Activated CD8-positive, alpha-beta memory T cell treated with anti-CD3 and anti-CD28 coated beads, Interleukin-2, amount 50 U/mL, for 24 hours (primary cell): ENCODE measurements around the gene TNFRSF25.

Source experiments
- DNase-seq: peaks from one replicate; pipeline ENCODE4 v3.0.0-alpha.2; 2020; ENCODE audit errors: extremely low read depth

TNFRSF25 gene, protein sequence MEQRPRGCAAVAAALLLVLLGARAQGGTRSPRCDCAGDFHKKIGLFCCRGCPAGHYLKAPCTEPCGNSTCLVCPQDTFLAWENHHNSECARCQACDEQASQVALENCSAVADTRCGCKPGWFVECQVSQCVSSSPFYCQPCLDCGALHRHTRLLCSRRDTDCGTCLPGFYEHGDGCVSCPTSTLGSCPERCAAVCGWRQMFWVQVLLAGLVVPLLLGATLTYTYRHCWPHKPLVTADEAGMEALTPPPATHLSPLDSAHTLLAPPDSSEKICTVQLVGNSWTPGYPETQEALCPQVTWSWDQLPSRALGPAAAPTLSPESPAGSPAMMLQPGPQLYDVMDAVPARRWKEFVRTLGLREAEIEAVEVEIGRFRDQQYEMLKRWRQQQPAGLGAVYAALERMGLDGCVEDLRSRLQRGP

DNA sequence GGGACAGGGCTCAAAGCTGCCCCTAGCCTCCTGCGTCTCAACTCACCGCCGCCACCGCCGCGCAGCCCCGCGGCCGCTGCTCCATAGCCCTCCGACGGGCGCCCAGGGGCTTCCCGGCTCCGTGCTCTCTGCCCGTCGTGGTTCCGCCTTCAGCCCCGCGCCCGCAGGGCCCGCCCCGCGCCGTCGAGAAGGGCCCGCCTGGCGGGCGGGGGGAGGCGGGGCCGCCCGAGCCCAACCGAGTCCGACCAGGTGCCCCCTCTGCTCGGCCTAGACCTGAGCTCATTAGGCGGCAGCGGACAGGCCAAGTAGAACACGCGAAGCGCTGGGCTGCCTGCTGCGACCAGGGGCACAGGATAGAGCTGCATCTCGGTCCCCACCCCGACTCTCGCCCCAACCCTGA, at the start of gene TNFRSF25:
Gene TNFRSF25, minus strand, starts transcription at position 151 of the 400 bp plus-strand sequence. Its CDS starts 66 bp downstream, at position 85.
- no peak for DNase-seq

DNA sequence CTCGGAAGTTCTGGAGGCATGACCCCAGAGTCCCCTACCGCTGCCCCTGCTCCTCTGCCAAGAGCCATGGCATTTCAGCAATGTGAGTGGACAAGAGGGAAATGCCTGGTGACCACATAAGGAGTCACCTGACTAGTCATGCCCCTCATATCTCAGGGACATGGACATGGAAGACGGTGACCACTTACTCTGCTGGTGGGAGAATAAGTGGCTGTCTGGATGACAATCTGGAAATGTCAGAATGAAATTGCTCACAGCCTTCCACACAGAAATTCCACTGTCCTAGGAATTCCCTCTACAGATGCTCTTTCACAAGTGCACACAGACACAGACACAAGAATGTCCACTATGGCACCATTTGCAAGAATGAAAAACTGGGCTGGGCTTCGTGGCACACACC, 49.8 kb upstream of the TNFRSF25 start:
- no peak for DNase-seq

DNA sequence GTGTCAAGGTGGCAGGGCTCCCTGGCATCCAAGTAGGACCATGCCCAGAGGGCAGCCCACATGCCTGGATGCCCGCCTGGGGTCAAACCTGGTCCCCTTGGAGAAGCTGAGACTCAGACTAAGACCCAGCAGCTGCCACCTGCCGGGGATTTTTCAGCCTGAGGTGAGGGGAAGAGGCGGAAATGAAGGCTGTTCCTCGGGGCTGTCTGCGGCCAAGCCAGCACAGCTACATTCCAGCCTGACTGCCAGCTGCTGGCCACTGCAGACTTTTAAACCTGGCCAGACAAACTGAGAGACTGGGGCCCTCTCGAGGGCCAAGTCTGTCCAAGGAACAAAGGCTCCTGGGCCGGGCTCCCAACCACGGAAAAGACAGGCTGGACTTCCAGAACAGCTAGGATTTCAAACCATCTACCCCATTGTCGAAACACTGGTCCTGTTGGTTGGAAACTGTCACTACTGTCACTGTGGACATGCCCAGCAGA, 47.4 kb upstream of the TNFRSF25 start:
- no peak for DNase-seq

DNA sequence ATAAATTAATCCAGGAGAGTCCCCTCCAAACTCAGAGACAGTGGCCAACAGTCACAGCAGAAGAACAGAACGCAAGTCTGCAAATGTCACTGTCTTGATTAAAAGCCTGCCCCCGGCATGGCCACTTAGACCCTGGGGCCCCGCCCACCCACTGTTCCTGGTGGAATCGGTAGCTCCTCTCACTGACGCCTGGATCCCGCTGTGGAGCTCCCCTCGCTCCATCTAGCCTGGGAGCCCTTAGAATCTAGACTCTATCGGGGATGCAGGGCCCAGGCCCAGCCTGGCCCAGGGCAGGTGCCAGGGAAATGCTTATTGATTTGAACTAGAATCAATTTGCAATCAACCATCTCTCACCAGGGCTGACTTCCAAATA, 46.9 kb upstream of the TNFRSF25 start:
- DNase-seq: no peak

DNA sequence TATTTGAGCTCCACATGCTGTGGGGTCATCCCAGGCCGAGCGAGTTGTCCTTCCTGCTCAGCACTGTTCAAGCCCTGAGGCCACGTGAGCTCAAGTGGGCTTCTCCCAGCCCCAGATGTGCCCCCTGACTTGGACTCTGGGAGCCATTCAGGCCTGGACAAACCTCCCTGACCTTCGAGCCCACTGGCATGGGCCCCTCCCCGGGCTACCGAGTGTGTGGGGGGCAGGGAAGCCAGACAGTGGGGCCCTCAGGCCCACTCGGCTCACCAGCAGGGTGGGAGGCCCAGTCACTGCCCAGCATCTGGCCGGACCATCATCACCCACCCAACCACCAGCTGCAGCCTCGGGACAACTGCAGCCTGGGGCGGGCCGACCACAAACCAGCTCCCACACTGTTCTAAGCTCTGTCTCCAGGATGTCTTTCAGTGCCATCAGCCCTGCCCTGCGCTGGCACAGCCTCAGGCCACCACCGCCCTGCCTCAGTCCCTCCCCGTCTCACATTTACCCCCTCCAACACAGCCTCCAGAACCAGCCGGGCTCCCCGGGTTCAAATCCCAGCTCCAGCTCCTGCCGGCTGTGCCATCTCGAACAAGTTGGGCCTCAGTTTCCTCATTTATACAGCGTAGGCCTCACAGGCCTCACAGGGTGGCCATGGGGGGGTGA, 46.4 kb upstream of the TNFRSF25 start:
- DNase-seq: no peak

DNA sequence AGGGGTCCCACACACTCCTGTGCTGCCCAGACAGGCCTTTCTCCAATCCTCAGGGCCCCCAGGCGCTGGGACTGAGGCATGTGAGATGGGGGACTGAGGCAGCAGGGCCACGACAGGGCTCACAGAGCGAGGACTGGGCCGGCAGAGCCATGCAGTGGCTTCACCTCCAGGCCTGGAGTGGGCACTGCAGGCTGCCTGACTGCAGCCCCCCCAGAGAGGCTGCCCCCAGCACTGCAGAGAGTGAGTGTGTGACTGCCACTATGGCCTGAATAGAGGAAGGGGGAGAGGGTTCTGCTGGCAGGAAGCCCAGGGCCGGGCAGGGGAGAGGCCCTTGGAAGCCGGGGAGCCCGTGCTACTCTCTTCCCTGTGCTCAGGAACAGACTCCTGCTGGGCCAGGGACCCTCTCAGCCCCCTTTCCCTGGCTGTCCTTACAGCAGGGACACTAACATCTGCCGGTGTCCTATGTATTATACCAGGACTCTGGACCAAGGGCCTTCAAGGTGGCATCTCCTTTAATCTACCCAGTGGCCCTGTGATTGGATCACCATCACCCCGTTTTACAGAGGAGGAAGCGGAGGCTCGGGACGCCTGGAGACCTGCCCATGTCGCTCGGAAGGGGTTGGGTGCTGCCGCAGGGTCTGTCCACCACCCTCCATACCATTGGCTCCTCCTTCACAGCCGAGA, 45.7 kb upstream of the TNFRSF25 start:
- DNase-seq: no peak

DNA sequence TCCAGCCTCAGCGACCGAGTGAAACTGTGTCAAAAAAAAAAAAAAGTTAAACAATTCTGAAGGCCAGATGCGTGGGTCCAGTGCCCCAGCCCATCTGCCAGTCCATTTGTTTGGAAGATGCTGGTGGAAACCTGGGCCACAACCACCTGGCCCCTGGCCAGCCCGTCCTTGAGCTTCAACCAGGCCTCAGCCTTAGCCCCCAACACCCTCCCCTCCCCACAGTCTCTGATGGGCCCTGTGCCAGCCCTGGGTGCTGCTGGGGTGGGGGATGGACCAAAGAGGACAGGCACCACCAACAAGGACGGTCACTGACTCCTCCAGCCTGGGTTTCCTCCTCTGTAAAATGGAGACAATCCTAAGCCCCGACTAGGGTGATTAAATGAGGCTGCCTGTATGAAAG, 45.1 kb upstream of the TNFRSF25 start:
- DNase-seq: no peak

DNA sequence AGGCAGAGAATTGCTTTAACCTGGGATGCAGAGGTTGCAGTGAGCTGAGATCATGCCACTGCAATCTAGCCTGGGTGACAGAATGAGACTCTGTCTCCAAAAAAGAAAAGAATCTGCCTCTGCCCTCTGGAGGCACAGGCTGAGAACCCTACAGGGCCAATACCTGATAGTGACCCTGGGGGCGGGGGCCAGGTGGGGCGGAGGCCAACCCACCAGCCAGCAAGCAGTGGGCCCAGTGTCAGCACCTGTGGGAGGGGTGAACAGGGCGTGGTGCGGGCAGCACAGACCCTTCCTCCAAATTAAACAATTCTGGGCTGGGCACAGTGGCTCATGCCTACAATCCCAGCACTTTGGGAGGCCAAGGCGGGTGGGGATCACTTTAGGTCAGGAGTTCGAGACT, 44.5 kb upstream of the TNFRSF25 start:
- DNase-seq: no peak

DNA sequence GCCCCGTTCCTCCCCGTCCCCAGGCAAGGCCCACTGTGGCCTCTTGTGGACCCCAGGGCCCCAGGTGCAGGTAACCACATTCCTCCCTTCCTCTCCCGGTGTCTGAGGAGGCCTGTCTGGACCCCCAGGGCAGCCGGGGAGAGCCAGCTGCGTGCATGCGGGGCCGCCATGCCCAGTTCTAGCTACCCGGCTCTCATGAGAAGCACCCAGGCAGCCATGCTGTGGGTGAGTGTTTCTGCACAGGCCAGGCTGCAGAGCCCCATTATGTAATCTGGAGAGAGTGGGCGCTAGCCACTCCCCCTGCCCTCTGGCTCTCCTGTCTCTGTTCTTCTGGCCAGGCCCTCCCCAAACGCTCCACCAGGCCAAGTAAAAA, 43.9 kb upstream of the TNFRSF25 start:
- DNase-seq: no peak

DNA sequence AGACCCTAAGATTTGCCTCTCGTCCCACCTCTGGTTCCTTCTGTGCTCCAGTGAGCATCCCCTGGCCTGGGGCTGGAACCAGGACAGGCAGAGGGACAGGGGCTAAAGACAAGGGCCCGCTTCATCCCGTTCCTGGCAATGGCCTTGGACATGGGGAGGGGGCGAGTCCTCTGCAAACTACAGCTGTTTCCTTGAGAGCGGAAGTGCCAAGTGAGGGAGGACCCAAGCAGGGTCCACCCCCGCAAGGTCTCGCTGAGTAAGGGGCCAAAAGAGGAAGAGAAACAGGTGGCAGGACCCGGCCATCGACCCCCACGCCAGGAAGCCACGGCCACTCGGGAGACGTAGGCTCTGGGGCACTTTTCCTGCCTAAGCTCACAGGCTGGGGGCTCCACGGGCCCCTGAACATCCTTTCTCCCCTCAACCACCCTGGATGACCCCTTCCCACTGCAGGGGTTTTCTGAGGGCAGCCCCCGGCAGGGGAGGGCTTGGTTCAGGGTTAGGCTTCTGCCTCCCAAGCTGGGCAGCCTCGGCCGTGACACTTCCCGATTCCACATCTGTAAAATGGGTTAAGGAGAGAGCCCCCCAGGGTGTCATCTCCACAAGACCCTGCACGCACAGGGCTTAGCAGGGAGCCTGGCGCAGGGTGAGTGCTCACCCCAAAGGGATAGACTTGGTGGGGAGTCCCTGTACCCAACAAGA, 43.4 kb upstream of the TNFRSF25 start:
- DNase-seq: no peak

DNA sequence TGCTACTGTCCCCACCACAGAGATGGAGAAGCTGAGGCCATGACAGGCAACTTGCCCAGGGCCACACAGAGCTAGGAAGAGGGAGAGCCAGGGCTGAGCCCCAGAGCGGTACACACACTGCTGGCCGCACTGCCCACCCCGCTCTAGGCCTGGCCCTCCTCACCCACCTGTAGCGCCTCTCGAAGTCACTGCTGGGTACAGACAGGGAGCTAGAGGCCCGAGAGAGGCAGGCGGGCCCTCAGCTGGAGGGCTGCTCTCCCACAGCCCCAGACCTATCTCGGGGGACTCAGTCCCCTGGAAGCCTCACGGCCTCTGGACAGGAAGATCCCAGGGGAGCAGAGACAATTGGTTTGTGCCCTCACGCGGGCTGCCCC, 42.8 kb upstream of the TNFRSF25 start:
- DNase-seq: no peak

DNA sequence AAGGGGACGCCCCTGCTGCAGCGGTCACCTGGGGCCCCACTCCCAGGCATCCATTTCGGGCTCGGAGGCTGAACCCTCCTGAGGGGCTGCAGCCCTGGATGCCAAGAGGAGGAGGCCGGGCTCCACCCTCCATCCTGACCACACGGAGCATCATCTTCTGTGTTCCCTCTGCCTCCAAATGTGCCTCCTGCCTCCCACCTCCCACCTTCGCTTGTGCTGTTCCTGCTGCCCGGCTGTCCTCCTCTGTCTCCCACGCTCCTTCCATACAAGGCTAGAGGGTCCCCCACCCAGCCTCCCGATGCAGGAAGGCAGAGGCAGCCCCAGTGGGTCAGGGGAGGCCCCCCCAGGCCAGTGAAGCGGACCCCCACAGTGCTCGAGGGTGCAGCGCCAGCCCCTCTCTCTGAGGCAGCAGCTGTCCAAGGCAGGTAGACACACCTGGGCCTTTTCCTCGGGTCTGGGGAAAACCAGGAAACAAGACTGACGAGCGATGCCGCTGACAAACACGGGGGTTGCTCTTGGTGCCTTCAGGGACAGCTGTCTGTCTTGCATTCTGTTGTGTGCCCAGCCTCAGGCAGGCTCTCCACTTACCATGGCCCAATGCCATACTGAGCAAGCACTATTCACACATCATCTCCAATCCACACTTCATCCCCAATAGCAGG, 42.3 kb upstream of the TNFRSF25 start:
- DNase-seq: no peak

DNA sequence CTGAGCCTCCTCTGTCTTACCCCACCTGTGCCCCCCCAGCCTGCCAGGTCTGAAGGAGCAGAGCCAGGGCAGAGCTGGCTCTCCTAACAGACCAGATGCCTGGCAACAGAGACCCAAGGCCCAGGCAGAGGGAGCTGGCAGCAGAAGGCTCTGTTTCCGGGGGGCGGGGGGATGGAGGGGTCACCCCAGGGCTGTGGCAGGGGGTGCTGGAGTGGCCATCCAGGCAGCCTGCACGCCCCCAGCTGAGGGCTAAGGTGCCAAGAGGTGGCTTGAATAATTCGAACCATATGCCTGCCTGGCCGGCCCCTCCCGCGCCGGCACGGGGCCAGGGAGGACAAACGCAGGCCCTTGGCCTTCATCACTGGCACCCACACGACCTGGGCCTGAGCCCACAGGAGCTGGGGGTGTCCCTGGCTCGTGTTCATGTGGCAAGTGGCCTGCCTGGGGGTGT, 41.5 kb upstream of the TNFRSF25 start:
- no peak for DNase-seq

DNA sequence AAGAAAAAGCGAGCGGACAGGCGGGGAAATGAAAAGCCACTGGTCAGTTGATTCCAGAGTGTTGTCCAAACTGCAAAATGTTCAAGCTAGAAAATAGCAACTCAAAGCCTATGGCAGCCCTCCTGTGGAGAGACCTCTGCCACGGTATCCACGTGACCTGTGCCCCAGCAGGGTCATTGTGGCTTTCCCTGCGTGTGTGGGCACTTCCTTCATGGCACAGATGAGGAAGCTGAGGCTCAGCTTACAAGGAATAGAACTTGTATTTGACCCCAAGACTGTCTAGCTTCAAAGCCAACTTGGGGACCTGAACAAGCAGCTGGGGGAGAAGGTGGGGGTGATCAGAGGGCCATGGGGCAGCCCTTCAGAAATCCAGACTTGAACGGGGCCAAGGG, 41.1 kb upstream of the TNFRSF25 start:
- no peak for DNase-seq

DNA sequence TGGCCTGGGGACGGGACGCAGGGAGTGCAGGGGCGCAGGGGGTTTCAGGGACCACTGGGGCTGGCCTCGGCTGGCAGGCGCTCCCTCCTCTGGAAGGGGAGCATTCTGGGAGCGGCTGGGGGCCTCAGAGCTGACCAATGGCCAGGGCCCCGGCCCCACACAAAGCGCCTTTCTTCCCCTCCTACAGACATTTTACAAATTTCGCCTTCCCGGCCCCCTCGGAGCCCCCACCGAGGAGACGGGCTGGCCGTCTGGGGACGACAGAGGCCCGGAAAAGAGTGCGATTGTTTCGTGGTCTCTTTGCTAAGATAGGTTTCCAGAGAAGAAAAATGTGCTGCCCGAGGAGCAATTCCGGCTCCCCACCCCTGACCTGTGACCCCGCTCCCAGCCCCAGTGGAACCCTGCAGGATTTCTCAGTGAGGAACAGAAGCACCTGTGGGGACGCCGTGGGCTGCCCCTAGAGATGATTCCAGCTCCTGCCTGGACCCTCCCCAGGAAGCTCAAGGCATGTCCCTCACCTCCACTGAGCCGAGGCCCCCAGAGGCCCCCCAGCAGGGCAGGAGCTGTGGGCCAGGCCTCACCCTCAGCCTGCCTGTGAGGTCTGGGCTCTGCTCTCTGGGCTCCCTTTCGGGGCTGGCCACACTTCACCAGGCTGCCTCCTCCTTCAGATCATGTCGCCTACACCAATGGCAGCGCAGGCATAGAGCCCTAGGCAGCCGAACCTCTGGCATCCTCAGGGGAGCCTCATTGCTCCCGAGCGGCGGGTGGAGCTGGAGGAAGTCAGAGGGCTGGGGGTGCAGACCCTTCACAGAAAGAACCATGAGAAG, 40.5 kb upstream of the TNFRSF25 start:
- DNase-seq: no peak

DNA sequence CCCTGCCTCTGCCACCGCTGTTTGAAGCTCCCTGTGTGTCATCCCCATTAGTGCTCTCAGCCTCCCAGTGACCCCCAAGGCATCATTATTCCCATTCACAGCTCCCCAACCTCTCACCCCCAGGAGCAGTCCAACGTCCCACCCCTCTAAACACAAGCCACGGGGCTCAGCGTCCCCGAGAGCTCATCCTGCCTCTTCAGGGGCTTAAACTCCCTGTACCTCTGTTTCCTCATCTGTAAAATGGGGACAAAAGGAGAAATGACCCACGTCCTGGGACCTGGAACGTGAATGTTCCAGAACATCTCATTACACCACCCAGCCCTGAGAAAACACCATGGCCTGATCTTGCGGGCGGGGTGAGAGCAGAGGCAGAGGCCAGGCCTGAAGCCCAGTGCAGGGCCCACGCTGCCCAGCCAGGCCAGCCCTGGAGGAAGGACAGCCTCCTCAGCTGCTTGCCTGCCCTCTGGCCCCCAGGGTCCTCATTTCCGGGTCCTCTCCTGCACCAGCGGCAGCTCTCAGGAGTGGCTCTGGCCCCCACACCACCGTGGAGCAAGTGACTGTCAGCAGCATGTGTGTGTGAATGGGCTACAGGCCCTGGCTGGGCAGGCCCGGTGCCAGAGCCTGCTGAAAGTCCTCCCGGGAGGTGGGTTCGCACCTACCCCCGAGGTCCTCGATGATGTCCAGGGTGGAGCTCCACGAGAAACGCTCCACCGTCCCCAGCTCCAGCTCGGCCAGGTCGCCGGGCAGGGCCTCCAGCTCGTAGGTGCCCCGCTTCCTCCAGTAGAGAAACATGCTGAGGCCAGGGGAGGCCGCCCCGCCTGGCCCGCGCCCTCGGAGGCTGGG, 39.6 kb upstream of the TNFRSF25 start:
- no peak for DNase-seq

DNA sequence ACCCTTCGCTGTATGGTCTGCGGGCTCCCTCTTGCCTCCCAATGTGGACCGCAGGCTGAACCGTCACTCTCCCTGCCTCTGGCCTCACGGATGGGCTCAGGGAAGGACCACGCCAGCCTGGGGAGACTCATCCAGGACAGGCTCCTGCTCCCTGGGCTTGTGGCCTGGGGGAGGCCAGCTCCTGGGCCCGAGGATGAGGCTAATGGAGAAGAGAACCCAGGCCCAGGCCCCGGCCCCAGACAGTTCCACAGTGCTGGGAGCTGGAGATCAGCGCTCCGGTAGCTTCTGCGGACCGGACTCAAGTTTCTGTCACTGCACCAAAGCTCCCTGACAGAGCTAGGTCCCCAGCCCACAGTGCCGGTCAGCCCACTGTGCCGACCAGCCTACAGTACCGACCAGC, 38.9 kb upstream of the TNFRSF25 start:
- no peak for DNase-seq

DNA sequence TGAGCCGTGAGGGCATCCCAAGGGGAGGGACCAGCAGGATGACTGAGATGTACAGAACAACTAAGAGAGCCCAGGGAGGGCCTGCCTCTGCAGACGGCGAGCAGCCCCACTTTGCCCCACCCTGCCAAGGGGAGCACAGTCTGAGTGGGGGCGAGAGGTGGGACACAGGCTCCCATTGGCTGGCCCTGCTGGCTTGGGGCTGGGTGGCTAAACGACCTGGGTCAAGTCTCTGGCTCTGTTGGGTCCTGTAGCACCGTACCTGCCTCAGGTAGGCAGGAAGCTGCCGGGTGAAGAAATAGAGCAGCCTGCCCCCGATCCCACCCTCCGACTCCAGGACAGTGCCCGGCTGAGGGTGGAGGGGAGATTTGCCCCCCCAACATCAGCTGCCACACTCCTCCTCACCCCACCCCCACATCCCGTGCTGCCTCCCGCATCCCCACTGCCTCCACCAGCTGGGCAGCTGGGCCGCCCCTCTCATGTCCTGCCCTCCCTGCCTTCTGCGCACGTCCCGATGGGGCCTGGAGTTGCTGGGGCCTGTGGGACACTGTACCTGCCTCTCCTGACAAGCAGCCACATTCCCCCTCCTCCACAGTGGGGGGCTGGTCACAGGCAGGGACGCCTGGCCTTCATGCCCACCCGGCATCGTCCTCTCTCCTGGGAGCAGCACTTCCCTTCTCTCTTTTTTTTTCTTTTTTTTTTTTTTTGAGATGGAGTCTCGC, 38.1 kb upstream of the TNFRSF25 start:
- no peak for DNase-seq
